DLD1 (cell line): Measurements from ENCODE around the gene TSEN54.

Source experiments
- in situ Hi-C: cut with HindIII; loops from 2 replicates; pipeline ENCODE4 v1.10.0; 2017; ENCODE audit warnings: low sequenced_read_pairs

The TSEN54 gene

GRCh38 chr17:75488693-75489510, 27.4 kb upstream of the TSEN54 start:
- in situ Hi-C loops = no loop called here

- in situ Hi-C loops = no loop called here
These were observed 26.8 kb upstream of the TSEN54 start for GRCh38 chr17:75489511-75489955.

GRCh38 chr17:75490173-75490743, 26.1 kb upstream of the TSEN54 start:
- in situ Hi-C loops = no loop called here

- in situ Hi-C loops = no loop called here
These were observed 25.2 kb upstream of the TSEN54 start for GRCh38 chr17:75490953-75491649.

DNA sequence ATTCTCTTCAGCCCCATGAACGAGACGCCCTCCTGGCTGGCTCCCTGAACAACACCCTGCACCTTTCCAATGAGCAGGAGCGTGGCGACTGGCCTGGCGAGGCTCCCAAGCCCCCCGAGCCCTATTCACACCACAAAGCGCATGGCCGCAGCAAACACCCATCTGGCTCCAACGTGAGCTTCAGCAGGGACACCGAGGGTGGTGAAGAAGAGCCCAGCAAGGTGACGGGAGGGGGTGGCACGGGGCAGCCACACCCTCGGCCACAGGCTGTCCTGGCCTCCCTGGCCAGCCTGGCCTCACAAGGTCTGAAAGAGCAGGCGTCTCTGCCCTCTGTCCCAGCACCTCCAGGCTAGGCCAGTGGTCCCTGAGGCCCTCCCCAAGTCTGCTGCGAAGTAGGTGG, 24.6 kb upstream of the TSEN54 start:
- in situ Hi-C loops = no loop called here

DNA sequence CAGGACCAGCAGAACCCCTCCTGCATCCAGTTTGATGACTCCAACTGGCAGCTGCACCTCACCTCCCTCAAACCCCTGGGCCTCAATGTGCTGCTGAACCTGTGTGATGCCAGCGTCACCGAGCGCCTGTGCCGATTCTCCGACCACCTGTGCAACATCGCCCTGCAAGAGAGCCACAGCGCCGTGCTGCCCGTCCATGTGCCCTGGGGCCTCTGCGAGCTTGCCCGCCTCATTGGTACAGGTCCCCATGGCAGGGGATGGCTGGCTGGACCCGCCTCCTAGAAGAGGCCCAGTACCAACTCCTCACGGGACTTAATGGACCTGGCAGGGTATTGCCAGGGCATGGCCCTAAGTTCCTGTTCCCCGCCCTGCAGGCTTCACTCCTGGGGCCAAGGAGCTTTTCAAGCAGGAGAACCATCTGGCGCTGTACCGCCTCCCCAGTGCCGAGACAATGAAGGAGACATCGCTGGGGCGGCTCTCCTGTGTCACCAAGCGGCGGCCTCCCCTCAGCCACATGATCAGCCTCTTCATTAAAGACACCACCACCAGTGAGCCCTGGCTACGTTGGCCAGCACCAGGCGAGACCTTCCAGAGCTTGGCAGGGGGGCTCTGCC, 23.7 kb upstream of the TSEN54 start:
- in situ Hi-C loops = no loop called here

DNA sequence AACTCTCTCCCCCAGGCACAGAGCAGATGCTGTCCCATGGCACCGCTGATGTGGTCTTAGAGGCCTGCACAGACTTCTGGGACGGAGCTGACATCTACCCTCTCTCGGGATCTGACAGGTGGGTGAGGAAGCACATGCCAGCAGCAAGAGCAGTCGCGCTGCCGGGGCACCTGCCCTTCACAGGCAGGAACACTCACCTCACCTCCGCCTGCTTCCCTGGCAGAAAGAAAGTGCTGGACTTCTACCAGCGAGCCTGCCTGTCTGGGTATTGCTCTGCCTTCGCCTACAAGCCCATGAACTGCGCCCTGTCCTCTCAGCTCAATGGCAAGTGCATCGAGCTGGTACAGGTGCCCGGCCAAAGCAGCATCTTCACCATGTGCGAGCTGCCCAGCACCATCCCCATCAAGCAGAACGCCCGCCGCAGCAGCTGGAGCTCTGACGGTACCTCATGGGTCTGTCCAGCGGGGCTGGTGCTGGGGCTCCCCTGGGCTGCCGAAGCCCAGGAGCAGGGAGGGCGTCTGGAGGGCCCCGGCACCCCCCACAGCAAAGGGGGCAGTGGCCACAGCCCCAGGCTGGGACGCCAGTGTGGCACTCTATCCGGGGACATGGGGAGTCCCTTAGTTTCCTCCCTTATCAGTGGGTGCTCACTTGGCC, 22.7 kb upstream of the TSEN54 start:
- in situ Hi-C loops = no loop called here

DNA sequence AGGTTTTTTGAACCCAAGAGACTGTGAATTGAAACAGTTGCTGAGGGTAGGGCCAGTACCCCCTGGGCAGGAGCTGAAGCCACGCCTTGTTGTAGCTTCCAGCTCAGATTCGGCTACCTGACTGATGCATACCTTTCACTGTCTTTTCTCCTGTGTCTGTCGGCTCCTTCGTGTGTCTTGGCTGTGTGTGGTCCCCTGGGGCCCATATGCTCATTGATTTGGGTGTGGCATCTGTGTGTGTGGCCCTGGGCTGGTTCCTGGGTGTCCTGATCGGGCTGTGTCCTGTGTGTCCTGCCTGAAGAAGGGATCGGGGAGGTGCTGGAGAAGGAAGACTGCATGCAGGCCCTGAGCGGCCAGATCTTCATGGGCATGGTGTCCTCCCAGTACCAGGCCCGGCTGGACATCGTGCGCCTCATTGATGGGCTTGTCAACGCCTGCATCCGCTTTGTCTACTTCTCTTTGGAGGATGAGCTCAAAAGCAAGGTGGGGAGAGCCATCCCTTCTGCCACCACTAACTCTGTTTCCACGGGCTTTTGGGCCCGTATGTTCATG, 21.9 kb upstream of the TSEN54 start:
- in situ Hi-C loops = no loop called here

DNA sequence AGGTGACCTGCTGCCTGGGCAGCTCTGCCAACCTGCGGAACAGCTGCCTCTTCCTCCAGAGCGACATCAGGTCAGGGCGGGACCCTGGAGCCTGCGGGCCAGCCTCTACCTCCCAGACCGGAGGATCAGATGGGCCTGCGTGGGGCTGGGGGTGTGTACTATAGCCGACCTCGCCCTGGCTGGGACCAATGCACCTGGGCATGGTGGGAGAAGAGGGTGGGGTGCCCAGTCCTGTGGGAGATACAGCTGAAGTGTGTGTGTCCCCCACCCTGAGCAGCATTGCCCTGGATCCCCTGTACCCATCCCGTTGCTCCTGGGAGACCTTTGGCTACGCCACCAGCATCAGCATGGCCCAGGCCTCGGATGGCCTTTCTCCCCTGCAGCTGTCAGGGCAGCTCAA, 20.3 kb upstream of the TSEN54 start:
- in situ Hi-C loops = no loop called here

DNA sequence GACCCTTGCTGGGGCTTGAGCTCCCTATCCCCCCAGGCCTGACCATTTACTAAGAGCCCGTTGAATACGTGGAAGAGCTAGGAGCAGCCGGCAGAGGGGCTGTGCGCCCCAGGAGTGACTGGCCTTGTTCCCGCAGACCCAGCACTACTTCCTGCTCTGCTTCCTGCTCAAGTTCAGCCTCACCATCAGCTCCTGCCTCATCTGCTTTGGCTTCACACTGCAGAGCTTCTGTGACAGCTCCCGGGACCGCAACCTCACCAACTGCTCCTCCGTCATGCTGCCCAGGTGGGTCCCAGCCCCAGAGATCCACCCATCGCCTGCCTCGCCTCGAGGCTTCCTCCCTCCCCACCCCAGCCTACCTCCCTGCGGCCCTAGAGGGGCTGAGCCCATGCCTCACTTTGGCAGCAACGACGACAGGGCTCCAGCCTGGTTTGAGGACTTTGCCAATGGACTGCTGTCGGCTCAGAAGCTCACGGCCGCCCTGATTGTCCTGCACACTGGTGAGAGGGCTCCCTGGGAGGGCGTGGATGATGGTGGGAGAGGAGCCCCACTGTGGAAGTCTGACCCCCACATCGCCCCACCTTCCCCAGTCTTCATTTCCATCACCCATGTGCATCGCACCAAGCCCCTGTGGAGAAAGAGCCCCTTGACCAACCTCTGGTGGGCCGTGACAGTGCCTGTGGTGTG, 18.1 kb upstream of the TSEN54 start:
- in situ Hi-C loops = no loop called here

GRCh38 chr17:75498726-75499213, 17.6 kb upstream of the TSEN54 start:
- in situ Hi-C loops = no loop called here

- in situ Hi-C loops = no loop called here
These were observed 16.9 kb upstream of the TSEN54 start for GRCh38 chr17:75499313-75500022.

DNA sequence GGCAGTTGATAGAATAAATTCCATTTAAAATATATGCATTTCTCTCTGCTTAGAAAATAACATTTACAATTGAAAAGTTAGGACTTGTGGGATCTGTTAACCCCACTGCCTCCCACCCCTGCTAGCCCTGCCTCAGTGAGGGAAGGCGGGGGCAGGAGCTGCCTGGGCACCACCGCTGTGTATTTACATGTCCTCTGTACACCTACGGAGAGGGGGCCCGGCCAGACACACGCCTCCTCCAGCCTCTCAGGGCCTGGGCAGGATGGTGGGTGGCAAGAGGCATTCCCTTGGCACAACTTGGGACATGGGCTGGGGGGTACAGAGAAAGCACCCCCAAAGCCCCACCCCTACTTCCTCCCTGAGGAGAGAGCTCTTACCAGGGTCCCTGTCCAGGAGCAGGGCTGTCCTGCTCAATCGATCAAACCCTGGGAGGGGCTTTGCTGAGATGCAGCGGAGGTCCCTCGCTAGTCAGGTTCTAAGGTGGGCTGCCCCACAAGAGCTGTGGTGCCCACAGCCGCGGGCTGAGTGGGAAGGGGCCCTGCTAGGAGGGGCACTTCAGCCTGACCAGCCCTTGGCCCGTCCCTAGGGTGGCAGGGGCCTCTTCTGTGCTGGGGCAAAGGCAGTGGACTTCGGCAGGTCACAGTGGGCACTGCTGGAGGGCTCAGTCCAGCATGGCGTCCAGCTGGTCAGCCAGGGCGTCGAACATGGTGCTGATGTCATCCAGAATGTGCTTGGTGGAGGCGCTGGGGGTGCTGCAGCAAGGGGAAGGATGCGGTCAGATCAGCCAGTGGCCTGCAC, 15.7 kb upstream of the TSEN54 start:
- in situ Hi-C loops = no loop called here

DNA sequence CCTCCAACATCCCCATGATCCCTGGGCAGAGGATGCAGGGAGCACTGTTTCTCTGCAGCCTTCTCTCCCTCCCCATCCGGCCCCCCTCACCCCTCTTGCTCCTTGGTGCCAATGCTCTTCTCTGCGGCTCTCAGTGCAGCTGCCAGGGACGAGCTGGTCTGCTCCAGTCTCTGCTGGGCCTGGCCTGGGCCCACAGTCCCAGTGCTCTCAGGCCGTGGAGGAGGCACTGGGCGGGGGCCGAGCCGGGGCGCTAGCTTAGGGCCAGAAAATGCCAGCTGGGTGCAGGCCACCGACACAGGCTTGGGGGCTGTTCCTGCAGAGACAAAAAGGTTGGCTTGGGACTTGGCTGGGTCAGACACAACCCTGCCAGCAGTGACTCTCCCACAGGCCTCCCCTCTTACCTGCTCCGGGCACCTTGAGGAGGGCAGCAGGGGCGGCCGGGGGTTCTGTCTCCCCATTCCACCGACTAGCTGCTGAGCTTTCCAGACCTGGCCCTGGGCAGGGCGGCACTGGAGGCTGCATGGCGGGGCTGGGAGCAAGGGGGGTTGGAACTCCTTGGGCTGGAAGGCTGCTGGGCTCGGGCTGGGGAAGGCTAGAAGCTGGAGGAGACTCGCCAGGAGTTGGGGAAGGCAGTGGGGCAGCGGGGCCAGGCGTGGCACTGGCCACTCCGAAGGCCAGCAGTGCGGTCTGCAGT, 14.8 kb upstream of the TSEN54 start:
- in situ Hi-C loops = no loop called here

DNA sequence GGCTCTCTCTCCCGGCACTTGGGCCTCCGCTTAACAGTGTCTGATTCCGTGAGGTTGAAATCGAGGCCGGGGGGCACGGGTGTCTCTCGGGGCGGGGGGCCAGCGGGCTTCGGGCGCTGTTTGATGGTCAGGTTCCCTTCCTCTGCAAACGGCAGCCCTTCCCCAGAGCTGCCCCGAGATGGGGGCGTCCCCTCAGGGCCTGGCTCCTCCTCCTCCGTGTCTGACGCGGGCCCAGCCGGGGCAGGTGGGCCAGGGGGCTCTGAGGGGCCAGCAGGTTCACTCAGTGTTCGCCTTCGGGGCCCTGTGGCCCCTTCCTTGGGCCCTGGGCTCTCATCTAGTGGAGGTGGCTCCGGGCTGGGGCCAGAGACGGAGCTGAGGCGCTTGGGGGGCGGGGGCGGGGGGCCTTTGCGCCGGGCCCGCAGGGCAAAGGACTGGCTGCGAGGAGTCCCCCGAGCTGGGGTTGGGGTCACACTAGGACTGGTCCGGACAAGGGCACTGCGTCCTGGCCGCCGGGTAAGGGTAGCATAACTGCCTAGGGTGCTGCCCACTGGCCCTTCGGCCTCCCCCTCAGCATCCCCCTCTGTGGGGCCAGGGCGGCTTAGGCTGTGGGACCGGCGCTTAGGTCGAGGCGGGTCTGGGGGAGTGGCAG, 14.1 kb upstream of the TSEN54 start:
- in situ Hi-C loops = no loop called here

- in situ Hi-C loops = no loop called here
These were observed 13.5 kb upstream of the TSEN54 start for GRCh38 chr17:75502721-75503329.

GRCh38 chr17:75503337-75503950, 12.9 kb upstream of the TSEN54 start:
- in situ Hi-C loops = no loop called here
